Thyroid gland (tissue), 4 donors: ENCODE data around the gene PADI1. TPM values are rescaled to one million over a fixed set of nuclear protein-coding genes. Genes with fewer than 3 reads are reported as not detected.

Experiments used
- DNase-seq, 2 donors: peaks; one replicate each; pipeline ENCODE4 v3.0.0-alpha.2; 2019
- H3K27ac ChIP-seq, 3 donors: fragments of 200-600 bp; sonication (generic); 1 replicate in 2 of 3; 2 replicates in 1 of 3; pipeline ENCODE4 v1.5.1; 2016 to 2019; ENCODE audit warnings: mild to moderate bottlenecking in 1 of 3, moderate library complexity in 1 of 3
- H3K27me3 ChIP-seq: fragments of 200-600 bp; sonication (generic); one replicate; pipeline ENCODE4 v1.5.1; 2019
- H3K36me3 ChIP-seq, 2 donors: fragments of 200-600 bp; sonication (generic); one replicate each; pipeline ENCODE4 v1.5.1; 2016 to 2019
- H3K4me1 ChIP-seq, 2 donors: fragments of 200-600 bp; sonication (generic); one replicate each; pipeline ENCODE4 v1.5.1; 2017 to 2019
- H3K4me3 ChIP-seq, 3 donors: fragments of 200-600 bp; sonication (generic); replicated peaks in 1 of 3; 1 replicate in 2 of 3; 2 replicates in 1 of 3; pipeline ENCODE4 v1.5.1; 2016; ENCODE audit warnings: mild to moderate bottlenecking in 1 of 3
- H3K9me3 ChIP-seq: fragments of 200-600 bp; sonication (generic); one replicate; pipeline ENCODE4 v1.5.1; 2017
- CTCF ChIP-seq, 6 experiments: fragments of 200-600 bp in 3 of 6; fragments of 450-650 bp in 3 of 6; sonication (generic) in 3 of 6; IDR thresholded peaks; one replicate each; pipeline ENCODE4 v1.5.1; 2016 to 2019; ENCODE audit warnings: antibody characterized with exemption in 6 of 6, mild to moderate bottlenecking in 2 of 6, inconsistent platforms in 1 of 6, moderate library complexity in 1 of 6
- POLR2A ChIP-seq, 2 donors: fragments of 450-650 bp; IDR thresholded peaks; one replicate each; pipeline ENCODE4 v1.6.1; 2017; ENCODE audit warnings: antibody characterized with exemption in 2 of 2, mild to moderate bottlenecking in 2 of 2, moderate library complexity in 1 of 2
- WGBS, 2 donors: methylation state at CpG; one replicate each; pipeline ENCODE4 v1.1.5; 2017; 5-methylcytosine and 5-hydroxymethylcytosine counted together
- intact Hi-C: fragments of 100-400 bp; cut with DNase I; formaldehyde crosslinking; loops from one replicate; pipeline ENCODE4 v1.15.1; 2023
- total RNA-seq, 4 donors: library from RNA; depleted of rRNA; stranded (reverse); fragments of >200 nt; gene quantifications; one replicate each; pipeline ENCODE4 v1.2.3, GENCODE V29; 2016

Gene PADI1
- total RNA-seq, 4 donors from 2014 or later: not detected

GRCh38 chr1:17216078-17216477, 11.2 kb downstream of the PADI1 start:
- intact Hi-C loops: no loop called here
- H3K27ac ChIP-seq: no peak overlapping the region
- 54 to 65% methylated on average over 5 of the region's 5 CpGs for WGBS, 2 donors
- no peaks in the 10 kb centered on the region for H3K36me3 ChIP-seq
- DNase-seq: no peak
- TF ChIP-seq CTCF (IDR thresholded peaks at IDR 0.05): no peak
- no peak for TF ChIP-seq POLR2A (IDR thresholded peaks at IDR 0.05)
- H3K9me3 ChIP-seq: no peaks in the 10 kb centered on the region
- H3K4me1 ChIP-seq: peaks cover 12 to 21% of the 10 kb centered on the region in 2 donors
- no peak overlapping the region for H3K4me3 ChIP-seq
- H3K27me3 ChIP-seq: no peaks in the 10 kb centered on the region

GRCh38 chr1:17217607-17218006, 12.7 kb downstream of the PADI1 start:
- no peak overlapping the region for H3K27ac ChIP-seq
- intact Hi-C loops: no loop called here
- no peak for DNase-seq
- no peak overlapping the region for H3K4me3 ChIP-seq
- TF ChIP-seq POLR2A (IDR thresholded peaks at IDR 0.05): no peak
- TF ChIP-seq CTCF (IDR thresholded peaks at IDR 0.05): no peak
- H3K27me3 ChIP-seq: no peaks in the 10 kb centered on the region
- H3K36me3 ChIP-seq: no peaks in the 10 kb centered on the region
- peaks cover 10 to 13% of the 10 kb centered on the region in 2 donors for H3K4me1 ChIP-seq
- WGBS, 2 donors: 89 to 93% methylated on average over 3 of the region's 3 CpGs
- no peaks in the 10 kb centered on the region for H3K9me3 ChIP-seq

GRCh38 chr1:17218939-17219338, 14.0 kb downstream of the PADI1 start:
- Histone ChIP-seq H3K4me1 (no peaks in the 10 kb centered on the region), H3K27ac (no peak overlapping the region), H3K9me3 (no peaks in the 10 kb centered on the region), H3K27me3 (no peaks in the 10 kb centered on the region), H3K36me3 (no peaks in the 10 kb centered on the region), H3K4me3 (no peak overlapping the region)
- intact Hi-C loops: no loop called here
- no peak for DNase-seq
- TF ChIP-seq CTCF (IDR thresholded peaks at IDR 0.05) (no peak), POLR2A (IDR thresholded peaks at IDR 0.05) (no peak)
- WGBS, 2 donors: 69 to 74% methylated on average over 7 of the region's 7 CpGs

- no peak for TF ChIP-seq CTCF (IDR thresholded peaks at IDR 0.05)
- no peak for TF ChIP-seq POLR2A (IDR thresholded peaks at IDR 0.05)
- Histone ChIP-seq H3K36me3 (no peaks in the 10 kb centered on the region), H3K27ac (no peak overlapping the region), H3K27me3 (no peaks in the 10 kb centered on the region), H3K9me3 (no peaks in the 10 kb centered on the region), H3K4me1 (no peaks in the 10 kb centered on the region), H3K4me3 (no peak overlapping the region)
- DNase-seq: no peak
- 84 to 93% methylated on average over 3 of the region's 3 CpGs for WGBS, 2 donors
- intact Hi-C loops: no loop called here
Measured at GRCh38 chr1:17220287-17220686, 15.4 kb downstream of the PADI1 start.

GRCh38 chr1:17222557-17222956, 17.6 kb downstream of the PADI1 start:
- H3K27me3 ChIP-seq: no peaks in the 10 kb centered on the region
- no peaks in the 10 kb centered on the region for H3K9me3 ChIP-seq
- no peak for TF ChIP-seq CTCF (IDR thresholded peaks at IDR 0.05)
- TF ChIP-seq POLR2A (IDR thresholded peaks at IDR 0.05): no peak
- 88 to 90% methylated on average over 14 of the region's 14 CpGs for WGBS, 2 donors
- intact Hi-C loops: no loop called here
- no peak for DNase-seq
- H3K36me3 ChIP-seq: no peaks in the 10 kb centered on the region
- no peak overlapping the region for H3K4me3 ChIP-seq
- H3K4me1 ChIP-seq: peaks cover 1 to 15% of the 10 kb centered on the region in 2 donors
- H3K27ac ChIP-seq: no peak overlapping the region
